ENCODE data around the gene RAB27A. TPM values are rescaled to one million over a fixed set of nuclear protein-coding genes. Genes with fewer than 3 reads are reported as not detected.

RAB27A gene
- total RNA-seq, 4 donors from 2014 or later: 1.1 to 3.2 (median 1.8) TPM

- intact Hi-C loops (cut with DNase I; ENCODE audit: low total_unique reads): no loop called here
- no peaks in the 10 kb centered on the region for H3K27me3 ChIP-seq
- H3K27ac ChIP-seq: no peak overlapping the region
- H3K4me1 ChIP-seq: no peaks in the 10 kb centered on the region
- no peaks in the 10 kb centered on the region for H3K9me3 ChIP-seq
- no peak overlapping the region for H3K4me3 ChIP-seq
- DNase-seq: no peak
- ATAC-seq: no peak
- TF ChIP-seq POLR2A (IDR thresholded peaks at IDR 0.05) (no peak), CTCF (IDR thresholded peaks at IDR 0.05 in 4 of 5, conservative IDR thresholded peaks at IDR 0.05 in 1 of 5) (no peak)
- in situ Hi-C loops (cut with MboI; ENCODE audit: low sequenced_read_pairs in 4 of 4): no loop called here
- H3K36me3 ChIP-seq: no peaks in the 10 kb centered on the region
Observed at GRCh38 chr15:55230051-55230670, 59.5 kb downstream of the RAB27A start.

DNA sequence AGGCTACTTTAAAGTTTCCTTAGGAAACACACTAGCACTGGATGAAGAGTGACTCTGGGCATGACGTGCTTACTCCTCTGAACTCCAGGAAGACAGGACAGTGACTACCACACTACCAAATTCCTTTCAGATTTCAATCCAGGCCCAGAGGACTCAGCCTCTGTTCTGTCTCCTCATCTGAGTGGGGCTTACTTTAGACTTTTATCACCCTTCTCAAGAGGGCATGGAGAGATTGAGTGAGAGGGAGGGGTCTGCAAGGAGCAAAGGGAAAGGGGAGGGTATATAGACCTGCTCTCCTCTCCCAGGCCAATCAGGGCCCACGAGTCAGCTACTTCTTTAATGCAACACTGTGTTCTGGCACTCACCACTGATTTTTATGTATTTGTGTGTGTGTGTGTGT, 63.5 kb downstream of the RAB27A start:
- in situ Hi-C loops (cut with MboI; ENCODE audit: low sequenced_read_pairs in 4 of 4): no loop called here
- Histone ChIP-seq H3K4me1 (no peaks in the 10 kb centered on the region), H3K36me3 (no peaks in the 10 kb centered on the region)

GRCh38 chr15:55224892-55225291, 64.7 kb downstream of the RAB27A start:
- H3K9me3 ChIP-seq: no peaks in the 10 kb centered on the region
- no peak for DNase-seq
- TF ChIP-seq CTCF (IDR thresholded peaks at IDR 0.05 in 4 of 5, conservative IDR thresholded peaks at IDR 0.05 in 1 of 5): no peak
- TF ChIP-seq POLR2A (IDR thresholded peaks at IDR 0.05): no peak
- intact Hi-C loops (cut with DNase I; ENCODE audit: low total_unique reads): no loop called here
- no peak overlapping the region for H3K4me3 ChIP-seq
- ATAC-seq: no peak
- no peaks in the 10 kb centered on the region for H3K27me3 ChIP-seq
- in situ Hi-C loops (cut with MboI; ENCODE audit: low sequenced_read_pairs in 4 of 4): loop anchor here in 1 of 4 donors (25.0 kb wide), 1 partner anchor 212 kb away; no protein-coding TSS in a partner anchor
- no peaks in the 10 kb centered on the region for H3K4me1 ChIP-seq
- no peak overlapping the region for H3K27ac ChIP-seq
- H3K36me3 ChIP-seq: no peaks in the 10 kb centered on the region

More for the DNA sequence above, 63.5 kb downstream of the RAB27A start:
- no peak for ATAC-seq
- Histone ChIP-seq H3K9me3 (no peaks in the 10 kb centered on the region), H3K27ac (no peak overlapping the region), H3K27me3 (no peaks in the 10 kb centered on the region), H3K4me3 (no peak overlapping the region)
- TF ChIP-seq CTCF (IDR thresholded peaks at IDR 0.05 in 4 of 5, conservative IDR thresholded peaks at IDR 0.05 in 1 of 5) (no peak), POLR2A (IDR thresholded peaks at IDR 0.05) (no peak)
- intact Hi-C loops (cut with DNase I; ENCODE audit: low total_unique reads): no loop called here
- no peak for DNase-seq

DNA sequence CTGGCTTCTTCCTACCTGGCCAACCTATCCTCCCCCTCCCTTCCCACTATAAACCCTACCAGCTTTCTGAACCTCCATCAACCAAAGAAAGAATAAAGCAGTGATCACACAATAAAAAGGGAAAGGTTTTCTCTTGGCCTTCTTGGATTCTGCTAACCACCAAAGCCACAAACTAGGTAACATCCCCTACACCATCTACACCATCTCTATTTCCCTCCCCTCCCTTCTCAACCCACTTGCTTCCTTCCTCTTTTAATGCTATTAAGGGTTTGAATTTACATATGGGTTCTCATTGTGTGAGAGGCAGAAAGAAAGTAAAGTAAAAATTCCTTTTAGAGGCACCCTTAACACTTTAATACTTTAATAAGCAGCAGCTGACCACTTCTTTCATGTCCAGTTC, 67.0 kb downstream of the RAB27A start:
- Histone ChIP-seq H3K27ac (no peak overlapping the region), H3K36me3 (no peaks in the 10 kb centered on the region), H3K27me3 (no peaks in the 10 kb centered on the region), H3K9me3 (no peaks in the 10 kb centered on the region), H3K4me1 (no peaks in the 10 kb centered on the region), H3K4me3 (no peak overlapping the region)
- no peak for DNase-seq
- intact Hi-C loops (cut with DNase I; ENCODE audit: low total_unique reads): no loop called here
- TF ChIP-seq CTCF (IDR thresholded peaks at IDR 0.05 in 4 of 5, conservative IDR thresholded peaks at IDR 0.05 in 1 of 5) (no peak), POLR2A (IDR thresholded peaks at IDR 0.05) (no peak)
- no peak for ATAC-seq
- in situ Hi-C loops (cut with MboI; ENCODE audit: low sequenced_read_pairs in 4 of 4): loop anchor here in 1 of 4 donors (25.0 kb wide), 1 partner anchor 215 kb away; no protein-coding TSS in a partner anchor

Measured in gastrocnemius medialis (tissue), 4 donors.